Measurements from ENCODE around the gene GPR37L1. TPM values are rescaled to one million over a fixed set of nuclear protein-coding genes. Genes with fewer than 3 reads are reported as not detected.

Gene GPR37L1
- total and polyA plus RNA-seq, 2 of the 4 experiments (the other 2 are of a cell fraction), result 0.02 TPM; not detected in 1

- DNase-seq, result no peak
- Histone ChIP-seq H2BK20ac (ENCODE audit: low read depth, low read length) (no peak overlapping the region), H3K18ac (ENCODE audit: low read depth, low read length) (no peak overlapping the region), H4K91ac (ENCODE audit: insufficient read depth, low read depth, low read length) (0 out of 2 replicates have a peak overlapping the region, but pooled peaks have one; percentile 27), H2BK15ac (ENCODE audit: low read depth, low read length) (no peak overlapping the region), H3K36me3 (ENCODE audit: control insufficient read depth, insufficient read depth, low read length) (peaks cover 4% of the 10 kb centered on the region; the same call in 1 of the 2 replicates), H2AFZ (replicated peaks; ENCODE audit: low read length, poor library complexity) (peak overlapping the region; percentile 98), H3K9me3 (ENCODE audit: control insufficient read depth, insufficient read depth, low read length) (no peaks in the 10 kb centered on the region), H3K4me1 (ENCODE audit: control insufficient read depth, insufficient read depth, low read length) (peaks cover 4% of the 10 kb centered on the region), H3K79me1 (ENCODE audit: low read depth in 1 of 2, low read length in 2 of 2) (peaks cover 31 to 59% of the 10 kb centered on the region in 2 experiments), H3K9me1 (ENCODE audit: insufficient read depth, low read length) (peaks cover 13% of the 10 kb centered on the region; the same call in 1 of the 2 replicates), H2AK9ac (replicated peaks; ENCODE audit: low read depth, low read length, poor library complexity) (peak overlapping the region; percentile 100), H3K14ac (replicated peaks; ENCODE audit: low read depth, low read length) (peak overlapping the region; percentile 69; the same call in 1 of the 2 replicates), H2BK120ac (ENCODE audit: low read depth, low read length) (no peak overlapping the region; the same call in 1 of the 2 replicates), H3K27ac (ENCODE audit: insufficient read depth, low read length) (peak overlapping the region; percentile 84; the same call in 1 of the 2 replicates), H3K4me2 (ENCODE audit: low read depth, low read length) (peak overlapping the region; percentile 98), H3K23ac (ENCODE audit: low read depth, low read length) (peak overlapping the region; percentile 65), H3K27me3 (ENCODE audit: control insufficient read depth, insufficient read depth, low read length) (peaks cover 6% of the 10 kb centered on the region; the same call in 1 of the 2 replicates), H4K5ac (ENCODE audit: low read depth, low read length) (peak overlapping the region; percentile 13; the same call in 1 of the 2 replicates), H3K56ac (ENCODE audit: extremely low read depth, insufficient read depth, low read length) (no peak overlapping the region; the same call in 1 of the 2 replicates), H3K9ac (ENCODE audit: low read depth, low read length) (peak overlapping the region; percentile 95), H4K20me1 (ENCODE audit: insufficient read depth, low read length) (peaks cover 52% of the 10 kb centered on the region), H2BK5ac (ENCODE audit: low read depth, low read length, poor library complexity, severe bottlenecking) (no peak overlapping the region), H3K4me3 (ENCODE audit: insufficient read depth, low read depth, low read length) (peak overlapping the region; percentile 99), H4K8ac (ENCODE audit: low read depth in 2 of 2, low read length in 2 of 2) (peak overlapping the region; percentile 46 to 60; a peak in 3 of 4 replicates), H3K4ac (ENCODE audit: low read depth, low read length) (peak overlapping the region; percentile 58; the same call in 1 of the 2 replicates), H2AK5ac (ENCODE audit: low read depth, low read length) (peak overlapping the region; percentile 47)
- in situ Hi-C loops (cut with MboI; ENCODE audit: low sequenced_read_pairs), result loop anchor here (25.0 kb wide), 1 partner anchor 606 kb away; the partner anchor contains the start of gene NAV1
- WGBS, 2 experiments (ENCODE audit: extremely low coverage in 2 of 2, insufficient read length in 1 of 2), result 51% methylated on average over 8 of the region's 17 CpGs; no CpG with 5 or more reads in 1 of the 2 experiments
- CTCF ChIA-PET, result no interaction called here
- intact Hi-C loops (cut with micrococcal nuclease), result no loop called here
- no TSS peak for BruUV-seq (replicated peaks)
- dilution Hi-C loops (cut with HindIII; ENCODE audit: low sequenced_read_pairs, unreplicated experiment), result no loop called here
- POLR2A ChIA-PET (ENCODE audit: unreplicated experiment), result no interaction called here
- peak; percentile 33 for ATAC-seq (ENCODE audit: low read depth)
- TF ChIP-seq CTCF (conservative IDR thresholded peaks at IDR 0.05; ENCODE audit: low read depth, low read length) (no peak), NFE2L2 (IDR thresholded peaks at IDR 0.05; ENCODE audit: low read depth, low read length) (no peak), MAFK (IDR thresholded peaks at IDR 0.05; ENCODE audit: low read depth, low read length) (no peak), CHD1 (IDR thresholded peaks at IDR 0.05; ENCODE audit: low read depth, low read length) (no peak), MAZ (IDR thresholded peaks at IDR 0.05; ENCODE audit: borderline replicate concordance, low read depth, low read length) (no peak), POLR2A (IDR thresholded peaks at IDR 0.05; ENCODE audit: low read depth, low read length) (no peak), RCOR1 (IDR thresholded peaks at IDR 0.05; ENCODE audit: insufficient replicate concordance, low read length) (no peak), RAD21 (IDR thresholded peaks at IDR 0.05; ENCODE audit: low read length) (no peak), MXI1 (IDR thresholded peaks at IDR 0.05; ENCODE audit: borderline replicate concordance, low read depth, low read length) (no peak), FOS (IDR thresholded peaks at IDR 0.05; ENCODE audit: low read depth, low read length) (no peak), RFX5 (IDR thresholded peaks at IDR 0.05; ENCODE audit: low read depth, low read length) (no peak), CEBPB (IDR thresholded peaks at IDR 0.05; ENCODE audit: low read depth, low read length) (no peak), USF2 (IDR thresholded peaks at IDR 0.05; ENCODE audit: low read depth, low read length) (no peak)
- TF ChIP-seq, protein P1, sequence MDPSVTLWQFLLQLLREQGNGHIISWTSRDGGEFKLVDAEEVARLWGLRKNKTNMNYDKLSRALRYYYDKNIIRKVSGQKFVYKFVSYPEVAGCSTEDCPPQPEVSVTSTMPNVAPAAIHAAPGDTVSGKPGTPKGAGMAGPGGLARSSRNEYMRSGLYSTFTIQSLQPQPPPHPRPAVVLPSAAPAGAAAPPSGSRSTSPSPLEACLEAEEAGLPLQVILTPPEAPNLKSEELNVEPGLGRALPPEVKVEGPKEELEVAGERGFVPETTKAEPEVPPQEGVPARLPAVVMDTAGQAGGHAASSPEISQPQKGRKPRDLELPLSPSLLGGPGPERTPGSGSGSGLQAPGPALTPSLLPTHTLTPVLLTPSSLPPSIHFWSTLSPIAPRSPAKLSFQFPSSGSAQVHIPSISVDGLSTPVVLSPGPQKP (IDR thresholded peaks at IDR 0.05; ENCODE audit: borderline replicate concordance, low read depth, low read length), result no peak
These were observed 20.5 kb downstream of the GPR37L1 start for GRCh38 chr1:202143011-202143767.

All from IMR-90 (cell line).